LNCaP clone FGC (cell line): ENCODE results near the gene ID1.

Experiments used
- DNase-seq: peaks from one replicate; pipeline ENCODE4 v3.0.0-alpha.2; 2011; ENCODE audit warnings: low read depth
- H3K4me3 ChIP-seq: 2 replicates; pipeline ENCODE4 v1.5.1; 2011; ENCODE audit warnings: mild to moderate bottlenecking, low read depth, low read length, control low read depth
- TF ChIP-seq, protein P1 (sequence below): IDR thresholded peaks from 2 replicates; pipeline ENCODE4 v1.5.1; 2012; ENCODE audit warnings: mild to moderate bottlenecking; ENCODE audit not compliant: control insufficient read depth, insufficient read depth; ENCODE audit errors: extremely low read depth

ID1 gene, protein sequence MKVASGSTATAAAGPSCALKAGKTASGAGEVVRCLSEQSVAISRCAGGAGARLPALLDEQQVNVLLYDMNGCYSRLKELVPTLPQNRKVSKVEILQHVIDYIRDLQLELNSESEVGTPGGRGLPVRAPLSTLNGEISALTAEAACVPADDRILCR

DNA sequence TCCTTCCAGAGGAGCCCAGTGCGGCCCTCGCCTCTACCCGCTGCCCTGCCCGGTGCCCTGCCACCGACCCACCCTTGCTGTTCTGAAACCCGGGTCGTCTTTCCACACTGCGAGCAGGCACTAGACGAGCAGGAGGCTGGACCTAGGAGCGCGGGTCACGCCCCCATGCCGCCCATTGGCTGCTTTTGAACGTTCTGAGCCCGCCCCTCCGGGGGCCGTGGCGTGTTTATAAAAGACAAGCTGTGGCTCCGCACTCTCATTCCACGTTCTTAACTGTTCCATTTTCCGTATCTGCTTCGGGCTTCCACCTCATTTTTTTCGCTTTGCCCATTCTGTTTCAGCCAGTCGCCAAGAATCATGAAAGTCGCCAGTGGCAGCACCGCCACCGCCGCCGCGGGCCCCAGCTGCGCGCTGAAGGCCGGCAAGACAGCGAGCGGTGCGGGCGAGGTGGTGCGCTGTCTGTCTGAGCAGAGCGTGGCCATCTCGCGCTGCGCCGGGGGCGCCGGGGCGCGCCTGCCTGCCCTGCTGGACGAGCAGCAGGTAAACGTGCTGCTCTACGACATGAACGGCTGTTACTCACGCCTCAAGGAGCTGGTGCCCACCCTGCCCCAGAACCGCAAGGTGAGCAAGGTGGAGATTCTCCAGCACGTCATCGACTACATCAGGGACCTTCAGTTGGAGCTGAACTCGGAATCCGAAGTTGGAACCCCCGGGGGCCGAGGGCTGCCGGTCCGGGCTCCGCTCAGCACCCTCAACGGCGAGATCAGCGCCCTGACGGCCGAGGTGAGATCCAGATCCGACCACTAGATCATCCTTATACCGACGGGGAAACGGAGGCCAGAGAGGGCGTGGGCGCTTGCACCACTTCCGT, at the start of gene ID1:
ID1 (plus strand) TSS at position 259 of the 871 bp plus-strand sequence; CDS start at position 358, 99 bp downstream.
- TF ChIP-seq, protein P1, sequence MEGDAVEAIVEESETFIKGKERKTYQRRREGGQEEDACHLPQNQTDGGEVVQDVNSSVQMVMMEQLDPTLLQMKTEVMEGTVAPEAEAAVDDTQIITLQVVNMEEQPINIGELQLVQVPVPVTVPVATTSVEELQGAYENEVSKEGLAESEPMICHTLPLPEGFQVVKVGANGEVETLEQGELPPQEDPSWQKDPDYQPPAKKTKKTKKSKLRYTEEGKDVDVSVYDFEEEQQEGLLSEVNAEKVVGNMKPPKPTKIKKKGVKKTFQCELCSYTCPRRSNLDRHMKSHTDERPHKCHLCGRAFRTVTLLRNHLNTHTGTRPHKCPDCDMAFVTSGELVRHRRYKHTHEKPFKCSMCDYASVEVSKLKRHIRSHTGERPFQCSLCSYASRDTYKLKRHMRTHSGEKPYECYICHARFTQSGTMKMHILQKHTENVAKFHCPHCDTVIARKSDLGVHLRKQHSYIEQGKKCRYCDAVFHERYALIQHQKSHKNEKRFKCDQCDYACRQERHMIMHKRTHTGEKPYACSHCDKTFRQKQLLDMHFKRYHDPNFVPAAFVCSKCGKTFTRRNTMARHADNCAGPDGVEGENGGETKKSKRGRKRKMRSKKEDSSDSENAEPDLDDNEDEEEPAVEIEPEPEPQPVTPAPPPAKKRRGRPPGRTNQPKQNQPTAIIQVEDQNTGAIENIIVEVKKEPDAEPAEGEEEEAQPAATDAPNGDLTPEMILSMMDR, result 0 out of 2 replicates have a peak, but pooled peaks have one; percentile 1
- peak; percentile 62 for DNase-seq
- peak within 1 kb of the TSS; percentile 76 for H3K4me3 ChIP-seq

DNA sequence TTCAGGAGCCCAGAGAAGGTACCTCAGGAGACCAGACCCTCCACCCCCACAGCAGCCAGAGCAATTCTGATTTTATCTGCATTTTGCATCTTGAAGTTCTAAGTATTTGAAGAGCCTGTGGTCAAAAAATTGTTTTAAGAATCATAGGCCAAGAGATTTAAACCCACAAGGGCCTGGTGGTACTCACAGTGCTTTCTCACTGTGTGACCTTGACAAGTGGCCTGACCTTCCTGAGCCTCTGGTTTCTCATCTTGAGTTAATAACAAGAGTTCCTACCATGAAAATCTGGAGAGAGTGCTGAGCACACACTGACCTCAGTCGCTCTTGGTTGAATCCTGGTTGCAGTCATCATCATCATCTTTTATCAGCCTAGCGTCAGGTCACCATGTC, 45.4 kb upstream of the ID1 start:
- TF ChIP-seq, protein P1, result no peak
- no peak overlapping the region for H3K4me3 ChIP-seq
- no peak for DNase-seq

DNA sequence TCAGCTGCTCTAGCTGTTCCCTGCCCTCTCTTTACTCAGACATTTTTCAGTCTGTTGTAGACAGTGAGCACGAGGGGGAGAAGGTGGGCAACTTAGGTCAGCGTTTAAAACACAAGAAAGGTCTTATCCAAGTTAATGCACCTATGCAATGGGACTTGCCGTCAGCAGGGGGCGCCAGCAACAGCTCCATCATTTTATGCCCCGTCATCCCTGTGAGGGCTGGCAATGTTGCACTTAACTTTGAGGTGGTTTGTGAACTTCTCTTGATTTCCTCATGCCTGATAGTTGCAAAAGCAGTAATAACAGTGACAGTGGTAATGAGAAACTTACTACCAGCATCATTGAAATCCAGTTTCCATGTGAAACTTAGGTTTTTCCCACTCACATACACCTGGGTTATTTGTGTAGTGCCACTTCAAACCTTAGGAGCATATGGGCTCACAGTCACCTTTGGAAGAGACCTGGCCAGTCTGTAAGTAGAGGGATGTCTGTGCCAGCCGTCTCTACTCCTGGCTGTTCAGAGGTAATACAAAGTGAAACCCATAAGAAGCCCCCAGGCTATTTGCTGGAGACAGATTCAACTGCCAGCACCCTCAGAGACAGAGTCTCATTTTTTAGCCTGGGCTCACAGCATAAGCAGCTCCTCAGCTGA, 44.9 kb upstream of the ID1 start:
- TF ChIP-seq, protein P1, result peak; percentile 90
- H3K4me3 ChIP-seq, result no peak overlapping the region
- DNase-seq, result no peak

DNA sequence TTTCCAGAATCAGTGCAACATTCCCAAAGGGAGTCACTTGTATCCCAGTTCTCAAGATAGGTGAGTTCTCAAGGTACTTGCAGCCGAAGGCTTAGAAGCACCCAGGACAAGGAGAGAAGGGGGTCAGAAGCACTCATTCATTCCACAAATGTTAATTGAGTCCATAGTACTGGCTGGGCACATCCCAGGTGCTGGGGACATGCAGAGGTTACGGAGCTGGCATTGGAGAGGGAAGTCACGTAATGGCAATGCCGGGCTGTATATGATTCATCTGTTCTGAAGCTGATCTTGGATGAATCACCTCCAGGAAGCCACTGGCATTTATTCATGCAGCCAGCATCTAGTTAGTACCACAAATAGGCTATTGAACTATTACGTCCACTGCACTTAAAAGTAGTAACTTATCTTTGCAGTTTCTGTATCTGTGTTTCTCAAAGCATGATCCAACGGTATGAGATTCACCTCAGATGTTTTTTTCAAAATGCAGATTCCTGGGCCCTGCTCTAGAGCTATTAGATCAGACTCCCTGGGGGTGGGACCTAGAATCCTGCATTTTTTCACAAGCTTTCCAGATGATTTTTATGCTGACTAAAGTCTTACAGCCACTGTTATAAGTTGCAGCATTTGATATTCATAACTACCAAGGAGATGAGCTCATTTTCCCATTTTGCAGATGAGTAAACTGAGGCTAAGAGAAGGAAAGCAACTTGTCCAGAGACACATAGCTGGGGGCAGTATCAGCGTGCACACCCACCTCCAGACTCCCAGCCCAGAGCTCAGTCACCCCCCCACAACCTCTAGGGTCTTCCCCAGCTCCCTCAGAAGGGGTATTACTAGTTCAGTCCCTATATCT, 44.1 kb upstream of the ID1 start:
- DNase-seq, result no peak
- TF ChIP-seq, protein P1, result no peak
- no peak overlapping the region for H3K4me3 ChIP-seq

DNA sequence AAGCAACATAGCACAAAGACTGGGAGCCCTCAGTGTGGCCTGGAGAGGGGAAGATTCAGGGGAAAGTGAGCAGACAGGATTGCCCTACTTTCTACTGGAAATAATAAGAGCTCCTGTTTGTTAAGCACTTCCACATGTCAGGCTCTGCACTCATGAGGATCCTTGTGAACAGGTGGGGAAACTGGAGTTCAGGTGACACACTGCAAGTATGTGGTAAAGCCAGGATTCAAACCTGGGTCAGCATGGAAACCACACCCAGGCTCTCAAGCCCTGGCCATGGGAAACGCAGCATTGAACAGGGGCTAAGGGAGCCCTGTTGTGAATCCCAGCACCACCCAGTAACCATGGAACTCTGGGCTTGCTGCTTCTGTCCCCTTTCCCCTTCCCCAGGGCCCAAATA, 42.8 kb upstream of the ID1 start:
- no peak overlapping the region for H3K4me3 ChIP-seq
- no peak for DNase-seq
- TF ChIP-seq, protein P1, result no peak

DNA sequence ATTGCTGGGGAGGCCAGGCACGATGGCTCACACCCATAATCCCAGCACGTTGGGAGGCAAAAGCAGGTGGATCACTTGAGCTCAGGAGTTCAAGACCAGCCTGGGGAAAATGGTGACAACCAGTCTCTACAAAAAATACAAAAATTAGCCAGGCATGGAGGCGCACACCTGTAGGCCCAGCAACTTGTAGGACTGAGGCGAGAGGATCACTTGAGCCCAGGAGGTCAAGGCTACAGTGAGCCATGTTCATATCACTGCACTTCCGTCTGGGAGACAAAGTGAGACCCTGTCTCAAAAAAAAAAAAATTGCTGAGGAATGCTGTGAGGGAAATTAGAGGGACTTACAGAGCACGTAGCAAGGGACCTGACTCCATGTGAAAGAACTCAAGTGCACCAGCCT, 40.8 kb upstream of the ID1 start:
- no peak overlapping the region for H3K4me3 ChIP-seq
- DNase-seq, result no peak
- TF ChIP-seq, protein P1, result no peak
